22Rv1 (cell line): Measurements from ENCODE around the gene TIE1.

Source experiments
- H3K27ac ChIP-seq: fragments of 450-650 bp; 2 replicates; pipeline ENCODE4 v1.5.1; 2017
- ZFX ChIP-seq: fragments of 450-650 bp; IDR thresholded peaks from 2 replicates; pipeline ENCODE4 v1.6.1; 2017; ENCODE audit warnings: antibody characterized with exemption, borderline replicate concordance
- TF ChIP-seq, protein P1 (sequence below): fragments of 450-650 bp; IDR thresholded peaks from 2 replicates; pipeline ENCODE4 v1.5.1; 2017; ENCODE audit warnings: mild to moderate bottlenecking

Gene TIE1

GRCh38 chr1:43319288-43319687 lies 18.5 kb downstream of the TIE1 start:
- no peak overlapping the region for H3K27ac ChIP-seq
- TF ChIP-seq, protein P1, sequence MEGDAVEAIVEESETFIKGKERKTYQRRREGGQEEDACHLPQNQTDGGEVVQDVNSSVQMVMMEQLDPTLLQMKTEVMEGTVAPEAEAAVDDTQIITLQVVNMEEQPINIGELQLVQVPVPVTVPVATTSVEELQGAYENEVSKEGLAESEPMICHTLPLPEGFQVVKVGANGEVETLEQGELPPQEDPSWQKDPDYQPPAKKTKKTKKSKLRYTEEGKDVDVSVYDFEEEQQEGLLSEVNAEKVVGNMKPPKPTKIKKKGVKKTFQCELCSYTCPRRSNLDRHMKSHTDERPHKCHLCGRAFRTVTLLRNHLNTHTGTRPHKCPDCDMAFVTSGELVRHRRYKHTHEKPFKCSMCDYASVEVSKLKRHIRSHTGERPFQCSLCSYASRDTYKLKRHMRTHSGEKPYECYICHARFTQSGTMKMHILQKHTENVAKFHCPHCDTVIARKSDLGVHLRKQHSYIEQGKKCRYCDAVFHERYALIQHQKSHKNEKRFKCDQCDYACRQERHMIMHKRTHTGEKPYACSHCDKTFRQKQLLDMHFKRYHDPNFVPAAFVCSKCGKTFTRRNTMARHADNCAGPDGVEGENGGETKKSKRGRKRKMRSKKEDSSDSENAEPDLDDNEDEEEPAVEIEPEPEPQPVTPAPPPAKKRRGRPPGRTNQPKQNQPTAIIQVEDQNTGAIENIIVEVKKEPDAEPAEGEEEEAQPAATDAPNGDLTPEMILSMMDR = no peak
- no peak for TF ChIP-seq ZFX

DNA sequence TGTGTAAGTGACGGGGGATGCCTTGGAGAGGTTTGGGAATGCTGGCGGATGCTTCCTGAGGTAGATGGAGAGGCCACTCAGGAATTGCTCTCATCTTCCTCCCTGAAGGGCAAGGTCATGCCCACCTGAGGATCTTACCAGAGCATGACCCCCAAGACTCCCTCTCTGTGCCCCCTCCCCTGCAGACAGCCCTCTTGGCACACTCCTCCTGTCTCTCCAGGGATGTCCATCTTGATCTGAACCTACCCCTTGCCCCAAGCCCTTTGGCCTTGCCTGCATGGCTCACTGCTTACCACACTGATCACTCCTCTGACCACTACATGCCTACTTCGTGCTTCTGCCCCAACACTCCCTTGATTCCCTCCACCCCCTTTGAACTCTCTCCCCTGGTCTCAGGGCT lies 19.0 kb downstream of the TIE1 start:
- no peak overlapping the region for H3K27ac ChIP-seq
- TF ChIP-seq ZFX = no peak
- TF ChIP-seq, protein P1 = no peak

DNA sequence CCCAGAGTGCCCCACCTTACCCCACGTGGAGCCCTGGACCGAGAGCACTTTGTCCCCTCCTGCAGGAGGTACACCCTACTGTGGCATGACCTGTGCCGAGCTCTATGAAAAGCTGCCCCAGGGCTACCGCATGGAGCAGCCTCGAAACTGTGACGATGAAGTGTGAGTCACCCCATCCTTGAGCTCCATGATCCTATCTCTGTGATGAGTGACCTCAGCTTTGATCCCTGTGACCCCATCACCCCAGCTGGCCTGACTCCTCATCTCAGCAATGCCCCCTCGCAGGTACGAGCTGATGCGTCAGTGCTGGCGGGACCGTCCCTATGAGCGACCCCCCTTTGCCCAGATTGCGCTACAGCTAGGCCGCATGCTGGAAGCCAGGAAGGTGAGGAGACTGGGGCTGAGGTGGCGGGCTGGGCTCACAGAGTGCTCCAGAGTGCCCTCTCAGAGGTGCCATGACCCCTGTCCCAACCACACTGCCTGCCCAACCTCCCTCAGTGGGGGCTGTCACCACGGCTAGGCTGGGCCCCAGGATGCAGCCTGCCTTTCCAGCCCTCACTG lies 20.6 kb downstream of the TIE1 start:
- H3K27ac ChIP-seq = no peak overlapping the region
- no peak for TF ChIP-seq ZFX
- TF ChIP-seq, protein P1 = no peak

DNA sequence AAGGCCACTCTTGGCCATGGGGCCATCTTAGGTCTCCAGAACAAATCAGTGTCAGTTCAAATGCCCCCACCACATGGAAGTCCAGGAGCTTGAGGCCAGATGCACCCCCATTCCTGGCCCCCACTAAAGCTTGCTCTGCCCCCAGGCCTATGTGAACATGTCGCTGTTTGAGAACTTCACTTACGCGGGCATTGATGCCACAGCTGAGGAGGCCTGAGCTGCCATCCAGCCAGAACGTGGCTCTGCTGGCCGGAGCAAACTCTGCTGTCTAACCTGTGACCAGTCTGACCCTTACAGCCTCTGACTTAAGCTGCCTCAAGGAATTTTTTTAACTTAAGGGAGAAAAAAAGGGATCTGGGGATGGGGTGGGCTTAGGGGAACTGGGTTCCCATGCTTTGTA lies 21.7 kb downstream of the TIE1 start:
- no peak overlapping the region for H3K27ac ChIP-seq
- TF ChIP-seq, protein P1 = no peak
- TF ChIP-seq ZFX = no peak

GRCh38 chr1:43324810-43325209 lies 24.0 kb downstream of the TIE1 start:
- TF ChIP-seq, protein P1 = no peak
- TF ChIP-seq ZFX = no peak
- no peak overlapping the region for H3K27ac ChIP-seq

- H3K27ac ChIP-seq = no peak overlapping the region
- TF ChIP-seq, protein P1 = no peak
- no peak for TF ChIP-seq ZFX
Observed at GRCh38 chr1:43325381-43325780, 24.6 kb downstream of the TIE1 start.

DNA sequence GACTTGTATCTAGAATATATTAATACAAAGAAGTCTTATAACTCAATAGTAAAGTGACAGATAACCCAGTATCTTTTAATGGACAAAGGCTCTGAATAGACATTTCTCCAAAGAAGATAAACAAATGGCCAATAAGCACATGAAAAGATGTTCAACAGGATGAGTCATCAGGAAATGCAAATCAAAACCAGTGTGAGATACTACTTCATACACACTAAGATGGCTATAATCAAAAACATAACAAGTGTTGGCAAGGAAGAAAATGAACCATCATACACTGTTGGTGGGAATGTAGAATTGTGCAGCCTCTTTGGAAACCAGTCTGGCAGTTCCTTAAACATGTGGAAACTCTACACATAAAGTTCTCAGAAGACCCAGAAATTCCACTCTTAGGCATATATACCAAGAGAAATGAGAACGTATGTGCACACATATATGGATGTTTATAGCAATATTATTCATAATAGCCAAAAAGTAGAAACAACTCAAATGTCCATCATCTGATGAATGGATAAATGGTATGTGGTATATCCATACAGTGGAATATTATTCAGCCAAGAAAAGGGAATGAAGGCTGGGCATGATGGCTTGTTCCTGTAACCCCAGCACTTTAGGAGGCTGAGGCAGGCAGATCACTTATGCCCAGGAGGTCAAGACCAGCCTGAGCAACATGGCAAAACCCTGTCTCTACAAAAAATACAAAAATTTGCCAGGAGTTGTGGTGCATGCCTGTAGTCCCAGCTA lies 26.9 kb downstream of the TIE1 start:
- no peak overlapping the region for H3K27ac ChIP-seq
- no peak for TF ChIP-seq ZFX
- TF ChIP-seq, protein P1 = no peak
